Right lobe of liver (tissue), 4 donors: ENCODE measurements around the gene CRYBG1.

Source experiments
- POLR2A ChIP-seq: fragments of 450-650 bp; IDR thresholded peaks from one replicate; pipeline ENCODE4 v1.6.1; 2017; ENCODE audit warnings: antibody characterized with exemption, mild to moderate bottlenecking
- TF ChIP-seq, protein P1 (sequence below), 4 donors: fragments of 200-600 bp in 3 of 4; fragments of 450-650 bp in 1 of 4; IDR thresholded peaks; one replicate each; pipeline versions ENCODE4 v1.5.1 to v1.8.0; 2016 to 2022; ENCODE audit warnings: antibody characterized with exemption in 4 of 4, mild to moderate bottlenecking in 2 of 4
- donor health status: DM: no; HTN: no; CAD: no.
- donor health status: DM: no; HTN: no; CAD: no.
- donor health status: DM: no; HTN: yes; CAD: no.

- TF ChIP-seq, protein P1, sequence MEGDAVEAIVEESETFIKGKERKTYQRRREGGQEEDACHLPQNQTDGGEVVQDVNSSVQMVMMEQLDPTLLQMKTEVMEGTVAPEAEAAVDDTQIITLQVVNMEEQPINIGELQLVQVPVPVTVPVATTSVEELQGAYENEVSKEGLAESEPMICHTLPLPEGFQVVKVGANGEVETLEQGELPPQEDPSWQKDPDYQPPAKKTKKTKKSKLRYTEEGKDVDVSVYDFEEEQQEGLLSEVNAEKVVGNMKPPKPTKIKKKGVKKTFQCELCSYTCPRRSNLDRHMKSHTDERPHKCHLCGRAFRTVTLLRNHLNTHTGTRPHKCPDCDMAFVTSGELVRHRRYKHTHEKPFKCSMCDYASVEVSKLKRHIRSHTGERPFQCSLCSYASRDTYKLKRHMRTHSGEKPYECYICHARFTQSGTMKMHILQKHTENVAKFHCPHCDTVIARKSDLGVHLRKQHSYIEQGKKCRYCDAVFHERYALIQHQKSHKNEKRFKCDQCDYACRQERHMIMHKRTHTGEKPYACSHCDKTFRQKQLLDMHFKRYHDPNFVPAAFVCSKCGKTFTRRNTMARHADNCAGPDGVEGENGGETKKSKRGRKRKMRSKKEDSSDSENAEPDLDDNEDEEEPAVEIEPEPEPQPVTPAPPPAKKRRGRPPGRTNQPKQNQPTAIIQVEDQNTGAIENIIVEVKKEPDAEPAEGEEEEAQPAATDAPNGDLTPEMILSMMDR (IDR thresholded peaks at IDR 0.05), result no peak
- no peak for TF ChIP-seq POLR2A
These were observed 185.8 kb downstream of the CRYBG1 start for GRCh38 chr6:106546261-106546690.
